GM19395 (cell line): ENCODE measurements around the gene PDIA3.
"Not testable (repeated sequence)": the region's sequence is repeated elsewhere in the genome, so short reads cannot be mapped to it uniquely, and the experiment has no call there.

Experiments used
- ATAC-seq: cut with Tn5 transposase; IDR thresholded peaks from one replicate; pipeline ENCODE4 v1.9.1; 2021; ENCODE audit warnings: mild to moderate bottlenecking, moderate library complexity; ENCODE audit not compliant: unreplicated experiment

Gene PDIA3

GRCh38 chr15:43746245-43746902, at the start of gene PDIA3:
TSS of gene PDIA3 (plus strand) at chr15:43746438. CDS start at chr15:43746540, 102 bp downstream.
- peak; percentile 69 for ATAC-seq

- no peak for ATAC-seq
Measured at GRCh38 chr15:43702174-43702573, 44.1 kb upstream of the PDIA3 start.

GRCh38 chr15:43702701-43703424, 43.4 kb upstream of the PDIA3 start:
- no peak for ATAC-seq

GRCh38 chr15:43710431-43711131, 35.7 kb upstream of the PDIA3 start:
- ATAC-seq, result not testable (repeated sequence)

- no peak for ATAC-seq
Measured at GRCh38 chr15:43723151-43723550, 23.1 kb upstream of the PDIA3 start.

- ATAC-seq, result not testable (repeated sequence)
Measured at GRCh38 chr15:43726306-43726705, 19.9 kb upstream of the PDIA3 start.

- ATAC-seq, result not testable (repeated sequence)
Measured at GRCh38 chr15:43728053-43728725, 18.0 kb upstream of the PDIA3 start.

GRCh38 chr15:43735416-43735815, 10.8 kb upstream of the PDIA3 start:
- peak; percentile 54 for ATAC-seq

- ATAC-seq, result peak; percentile 18
Measured at GRCh38 chr15:43746903-43747309, 668 bp downstream of the PDIA3 start.

- ATAC-seq, result no peak
Measured at GRCh38 chr15:43748376-43748775, 2.1 kb downstream of the PDIA3 start.

GRCh38 chr15:43749690-43750345, 3.6 kb downstream of the PDIA3 start:
- peak; percentile 59 for ATAC-seq

- no peak for ATAC-seq
Measured at GRCh38 chr15:43751885-43752284, 5.6 kb downstream of the PDIA3 start.

GRCh38 chr15:43762824-43763223, 16.6 kb downstream of the PDIA3 start:
- no peak for ATAC-seq

GRCh38 chr15:43763819-43764446, 17.7 kb downstream of the PDIA3 start:
- no peak for ATAC-seq

GRCh38 chr15:43769584-43770228, 23.5 kb downstream of the PDIA3 start:
- no peak for ATAC-seq

- ATAC-seq, result no peak
Measured at GRCh38 chr15:43771816-43772215, 25.6 kb downstream of the PDIA3 start.

- no peak for ATAC-seq
Measured at GRCh38 chr15:43772624-43773023, 26.4 kb downstream of the PDIA3 start.

- ATAC-seq, result no peak
Measured at GRCh38 chr15:43774062-43774461, 27.8 kb downstream of the PDIA3 start.

GRCh38 chr15:43775411-43775965, 29.2 kb downstream of the PDIA3 start:
- ATAC-seq, result no peak
